GM18508 (cell line): Measurements from ENCODE around the gene SAMHD1.
"Not testable (repeated sequence)": the region's sequence is repeated elsewhere in the genome, so short reads cannot be mapped to it uniquely, and the experiment has no call there.

Experiments used
- ATAC-seq: cut with Tn5 transposase; IDR thresholded peaks from one replicate; pipeline ENCODE4 v1.9.1; 2021; ENCODE audit warnings: moderate number of reproducible peaks; ENCODE audit not compliant: insufficient read depth, unreplicated experiment

The SAMHD1 gene

DNA sequence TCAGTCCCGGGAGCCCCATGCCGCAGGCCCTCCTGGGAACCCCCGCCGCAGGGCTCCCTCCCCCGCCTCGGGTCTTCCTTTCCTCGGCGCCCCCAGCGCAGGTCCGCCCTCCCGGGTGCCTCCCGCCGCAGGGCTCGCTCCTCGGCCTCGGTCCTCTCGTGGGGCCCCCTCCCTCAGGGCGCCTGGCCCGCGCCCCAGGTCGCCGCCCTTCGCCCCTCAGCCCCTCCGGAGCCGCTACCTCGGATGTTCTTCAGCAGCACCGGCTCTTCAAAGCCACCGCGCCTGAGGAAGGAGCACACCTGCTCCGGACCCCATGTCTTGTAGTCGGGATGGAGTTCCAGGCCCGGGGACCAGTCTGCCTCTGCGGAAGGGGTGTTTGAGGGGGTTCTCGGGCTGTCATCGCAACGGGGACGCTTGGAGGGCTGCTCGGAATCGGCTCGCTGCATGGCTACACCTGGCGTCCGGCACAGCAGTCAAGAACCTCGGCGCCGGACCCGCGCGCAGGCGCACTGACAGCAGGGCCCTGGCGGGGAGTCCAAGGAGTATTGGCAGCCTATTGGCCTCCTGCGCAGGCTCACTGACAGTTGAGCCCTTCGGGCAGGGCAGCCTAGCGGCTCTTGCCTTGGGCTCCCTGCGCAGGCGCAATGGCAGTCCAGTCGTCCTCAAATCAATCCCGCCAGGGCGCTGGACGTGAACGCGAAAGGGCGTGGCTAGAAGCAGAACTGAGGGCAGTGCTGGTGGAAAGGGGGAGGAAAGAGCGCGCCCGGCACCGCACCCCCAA is at the start of gene SAMHD1:
Gene SAMHD1 (minus strand): TSS at position 511 of the 781 bp plus-strand sequence. CDS start 65 bp downstream, at position 446.
- ATAC-seq = peak; percentile 83

DNA sequence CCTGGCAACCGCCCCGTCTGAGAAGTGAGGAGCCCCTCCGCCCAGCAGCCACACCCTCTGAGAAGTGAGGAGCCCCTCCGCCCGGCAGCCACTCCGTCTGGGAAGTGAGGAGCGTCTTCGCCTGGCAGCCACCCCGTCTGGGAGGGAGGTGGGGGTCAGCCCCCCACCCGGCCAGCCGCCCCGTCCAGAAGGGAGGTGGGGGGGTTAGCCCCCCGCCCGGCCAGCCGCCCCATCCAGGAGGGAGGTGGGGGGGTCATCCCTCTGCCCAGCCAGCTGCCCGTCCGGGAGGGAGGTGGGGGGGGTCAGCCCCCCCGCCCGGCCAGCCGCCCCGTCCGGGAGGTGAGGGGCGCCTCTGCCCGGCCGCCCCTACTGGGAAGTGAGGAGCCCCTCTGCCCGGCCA is 48.7 kb upstream of the SAMHD1 start:
- not testable (repeated sequence) for ATAC-seq

DNA sequence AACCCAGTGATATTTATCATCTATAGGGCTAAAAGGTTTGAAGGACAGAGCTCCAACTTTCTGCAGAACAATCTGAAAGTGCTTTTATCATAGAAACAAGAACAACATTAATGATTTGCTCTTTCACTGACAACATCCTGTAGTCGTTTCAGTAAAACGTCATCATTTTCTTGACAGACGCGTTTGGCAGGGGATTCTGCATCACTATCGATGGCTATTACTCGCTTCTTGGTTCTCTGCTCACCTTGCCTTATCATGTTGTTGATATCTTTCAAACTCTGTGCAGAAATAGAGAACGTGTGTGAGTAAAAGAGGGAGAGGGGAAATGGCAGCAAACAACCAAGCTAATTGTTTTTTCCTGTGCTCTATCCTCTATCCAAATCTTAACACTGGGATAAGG is 47.1 kb upstream of the SAMHD1 start:
- ATAC-seq = no peak

DNA sequence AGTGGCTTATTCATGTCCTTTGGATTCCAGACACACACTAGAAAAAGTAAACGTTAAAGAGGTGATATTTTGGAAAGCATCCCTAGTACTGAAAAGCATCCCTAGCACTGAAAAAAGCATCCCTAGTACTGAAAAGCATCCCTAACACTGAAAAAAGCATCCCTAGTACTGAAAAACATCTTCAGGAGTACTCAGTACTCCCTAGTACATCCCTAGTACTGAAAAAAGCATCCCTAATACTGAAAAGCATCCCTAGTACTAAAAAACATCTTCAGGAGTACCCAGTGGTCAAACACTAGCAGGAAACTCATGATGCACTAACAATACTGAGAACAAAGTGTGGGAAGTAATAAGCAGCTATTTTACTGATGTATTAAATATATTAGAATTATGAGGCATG is 45.6 kb upstream of the SAMHD1 start:
- no peak for ATAC-seq

DNA sequence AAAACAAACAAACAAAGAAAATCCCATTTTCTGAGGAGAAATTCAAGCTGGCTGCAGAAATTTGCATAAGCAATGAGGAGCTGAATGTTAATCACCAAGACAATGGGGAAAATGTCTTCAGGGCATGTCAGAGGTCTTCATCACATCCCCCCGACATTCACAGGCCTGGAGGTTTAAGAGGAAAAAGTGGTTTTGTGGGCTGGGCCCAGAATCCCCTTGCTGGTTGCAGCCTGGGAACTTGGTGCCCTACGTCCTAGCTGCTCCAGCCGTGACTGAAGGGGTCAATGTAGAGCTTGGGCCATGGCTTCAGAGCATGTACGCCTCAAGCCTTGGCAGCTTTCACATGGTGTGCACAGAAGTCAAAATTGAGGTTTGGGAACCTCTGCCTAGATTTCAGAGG is 42.7 kb upstream of the SAMHD1 start:
- ATAC-seq = not testable (repeated sequence)

DNA sequence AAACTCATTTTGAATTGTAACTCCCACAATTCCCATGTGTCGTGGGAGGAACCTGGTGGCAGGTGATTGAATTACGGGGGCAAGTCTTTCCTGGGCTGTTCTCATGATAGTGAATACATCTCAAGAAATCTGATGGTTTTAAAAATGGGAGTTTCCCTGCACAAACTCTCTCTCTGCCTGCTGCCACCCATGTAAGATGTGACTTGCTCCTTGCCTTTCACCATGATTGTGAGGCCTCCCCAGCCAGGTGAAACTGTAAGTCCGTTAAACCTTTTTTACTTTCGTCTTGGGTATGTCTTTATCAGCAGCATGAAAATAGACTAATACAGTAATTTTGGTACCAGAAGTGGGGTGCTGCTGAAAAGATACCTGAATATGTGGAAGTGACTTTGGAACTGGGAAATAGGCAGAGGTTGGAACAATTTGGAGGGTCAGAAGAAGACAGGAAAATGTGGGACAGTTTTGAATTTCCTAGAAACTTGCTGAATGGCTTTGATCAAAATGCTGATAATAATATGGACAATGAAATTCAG is 41.4 kb upstream of the SAMHD1 start:
- ATAC-seq = no peak

DNA sequence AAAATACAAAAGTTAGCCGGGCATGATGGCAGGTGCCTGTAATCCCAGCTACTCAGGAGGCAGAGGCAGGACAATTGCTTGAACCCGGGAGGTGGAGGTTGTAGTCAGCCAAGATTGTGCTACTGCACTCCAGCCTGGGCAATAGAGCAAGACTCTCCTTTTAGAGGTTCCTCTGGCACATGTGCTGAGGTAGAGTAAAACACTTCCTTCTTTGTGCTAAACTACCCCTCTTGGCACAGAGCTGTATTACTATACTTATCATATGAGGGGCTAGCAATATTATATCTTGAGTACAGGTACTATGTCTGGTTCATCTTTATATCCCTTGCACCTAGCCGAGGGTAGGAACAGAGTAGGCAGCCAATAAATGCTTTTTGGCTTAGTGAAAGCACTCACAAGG is 40.2 kb upstream of the SAMHD1 start:
- ATAC-seq = no peak

DNA sequence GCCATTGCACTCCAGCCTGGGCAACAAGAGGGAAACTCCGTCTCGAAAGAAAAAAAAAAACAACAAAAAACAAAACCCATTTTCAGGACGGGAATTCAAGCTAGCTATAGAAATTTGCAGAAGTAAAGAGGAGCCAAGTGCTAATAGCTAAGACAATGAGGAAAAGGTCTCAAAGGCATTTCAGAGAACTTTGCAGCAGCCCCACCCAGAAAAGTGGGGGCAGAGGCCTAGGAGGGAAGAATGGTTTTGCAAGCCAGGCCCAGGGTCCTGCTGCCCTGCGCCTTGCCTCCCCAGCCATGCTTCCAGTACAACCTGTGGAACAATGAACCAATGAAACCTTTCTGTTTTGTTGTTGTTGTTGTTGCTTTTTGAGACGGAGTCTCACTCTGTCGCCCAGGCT is 38.3 kb upstream of the SAMHD1 start:
- ATAC-seq = no peak

DNA sequence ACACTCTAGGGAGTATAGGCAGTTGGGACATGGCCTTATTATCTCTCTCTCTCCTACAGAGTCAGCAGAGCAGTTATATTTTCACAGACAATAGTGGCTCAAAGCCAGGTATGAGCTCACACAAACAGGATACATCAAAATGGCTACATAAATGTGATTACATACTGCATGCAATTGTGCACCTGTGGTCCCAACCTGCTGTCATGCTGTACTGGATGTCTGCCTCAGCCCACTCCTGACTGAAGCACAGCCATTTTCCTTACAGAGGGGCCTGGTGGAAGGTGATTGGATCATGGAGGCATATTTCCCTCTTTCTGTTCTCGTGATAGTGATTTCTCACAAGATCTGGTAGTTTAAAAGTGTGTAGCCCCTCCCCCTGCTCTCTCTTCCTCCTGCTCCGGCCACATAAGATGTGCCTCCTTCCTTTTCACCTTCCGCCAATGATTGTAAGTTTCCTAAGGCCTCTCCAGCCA is 37.0 kb upstream of the SAMHD1 start:
- no peak for ATAC-seq

DNA sequence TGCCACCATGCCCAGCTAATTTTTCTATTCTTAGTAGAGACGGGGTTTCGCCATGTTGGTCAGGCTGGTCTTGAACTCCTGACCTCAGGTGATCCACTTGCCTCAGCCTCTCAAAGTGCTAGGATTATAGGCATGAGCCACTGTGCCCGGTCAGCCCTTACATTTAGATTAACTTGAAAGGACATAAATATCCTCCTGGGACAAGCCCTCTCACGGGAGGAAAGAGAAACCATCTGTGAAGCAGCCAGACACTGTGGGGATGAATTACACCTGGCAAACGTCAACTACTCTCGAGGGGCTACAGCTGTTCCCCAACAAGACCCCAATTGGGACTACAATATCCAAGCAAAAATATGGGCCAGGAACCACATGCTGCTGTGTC is 32.7 kb upstream of the SAMHD1 start:
- no peak for ATAC-seq

DNA sequence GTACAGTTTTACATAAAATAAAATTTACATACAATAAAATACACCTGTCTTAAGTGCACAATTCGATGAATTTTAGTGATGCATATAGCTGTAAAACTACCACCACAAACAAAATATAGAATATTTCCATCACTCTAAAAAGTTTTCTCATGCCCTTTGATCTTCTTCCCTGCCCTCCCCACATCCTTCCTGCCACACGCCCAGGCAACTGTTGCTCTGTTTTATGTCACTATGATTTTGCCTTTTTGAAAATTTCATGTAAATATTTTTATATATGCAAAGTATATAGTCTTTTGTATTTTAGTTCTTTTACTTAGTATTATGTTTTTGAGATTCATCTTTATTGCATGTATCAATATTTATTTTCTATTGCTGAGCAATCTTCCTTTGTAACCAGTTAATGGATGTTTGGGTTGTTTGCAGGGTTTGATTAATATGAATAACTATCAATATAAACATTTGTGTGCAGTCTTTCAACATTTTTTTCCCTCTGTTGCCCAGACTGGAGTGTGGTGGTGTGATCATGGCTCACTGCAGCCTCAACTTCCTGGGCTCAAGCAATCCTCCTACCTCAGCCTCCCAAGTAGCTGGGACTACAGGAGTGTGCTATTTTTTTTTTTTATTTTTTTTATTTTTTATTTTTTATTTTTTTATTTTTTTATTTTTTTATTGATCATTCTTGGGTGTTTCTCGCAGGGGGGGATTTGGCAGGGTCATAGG is 23.8 kb upstream of the SAMHD1 start:
- ATAC-seq = no peak

DNA sequence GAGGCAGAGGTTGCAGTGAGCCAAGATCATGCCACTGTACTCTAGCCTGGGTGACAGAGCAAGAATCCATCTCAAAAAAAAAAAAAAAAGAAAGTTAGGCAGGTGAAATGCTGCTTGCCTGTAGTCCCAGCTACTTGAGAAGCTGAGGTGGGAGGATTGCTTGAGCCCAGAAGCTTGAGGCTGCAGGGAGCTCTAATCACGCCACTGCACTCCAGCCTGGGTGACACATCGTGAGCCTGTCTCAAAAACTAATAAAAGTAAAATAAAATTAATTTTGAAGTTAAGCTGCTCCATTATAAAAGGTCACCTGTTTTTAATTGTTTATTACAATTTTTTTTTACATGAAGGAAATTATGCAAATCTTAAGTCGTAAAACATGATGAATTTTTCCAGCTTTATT is 23.2 kb upstream of the SAMHD1 start:
- ATAC-seq = no peak

DNA sequence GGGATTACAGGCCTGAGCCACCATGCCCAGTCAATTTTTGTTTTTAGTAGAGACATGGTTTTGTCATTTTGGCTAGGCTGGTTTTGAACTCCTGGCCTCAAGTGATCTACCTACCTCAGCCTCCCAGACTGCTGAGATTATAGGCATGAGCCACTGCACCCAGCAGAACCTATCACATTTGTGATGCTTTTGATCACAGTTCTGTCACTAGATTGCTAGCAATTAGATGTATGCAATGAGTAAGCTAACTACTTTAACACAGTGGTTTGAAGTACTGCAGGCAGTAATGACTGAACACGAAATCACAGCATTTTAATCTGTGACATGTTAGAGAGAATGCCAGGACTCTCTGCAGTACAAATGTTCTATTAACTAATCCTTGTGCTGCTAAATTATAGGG is 19.6 kb upstream of the SAMHD1 start:
- no peak for ATAC-seq

DNA sequence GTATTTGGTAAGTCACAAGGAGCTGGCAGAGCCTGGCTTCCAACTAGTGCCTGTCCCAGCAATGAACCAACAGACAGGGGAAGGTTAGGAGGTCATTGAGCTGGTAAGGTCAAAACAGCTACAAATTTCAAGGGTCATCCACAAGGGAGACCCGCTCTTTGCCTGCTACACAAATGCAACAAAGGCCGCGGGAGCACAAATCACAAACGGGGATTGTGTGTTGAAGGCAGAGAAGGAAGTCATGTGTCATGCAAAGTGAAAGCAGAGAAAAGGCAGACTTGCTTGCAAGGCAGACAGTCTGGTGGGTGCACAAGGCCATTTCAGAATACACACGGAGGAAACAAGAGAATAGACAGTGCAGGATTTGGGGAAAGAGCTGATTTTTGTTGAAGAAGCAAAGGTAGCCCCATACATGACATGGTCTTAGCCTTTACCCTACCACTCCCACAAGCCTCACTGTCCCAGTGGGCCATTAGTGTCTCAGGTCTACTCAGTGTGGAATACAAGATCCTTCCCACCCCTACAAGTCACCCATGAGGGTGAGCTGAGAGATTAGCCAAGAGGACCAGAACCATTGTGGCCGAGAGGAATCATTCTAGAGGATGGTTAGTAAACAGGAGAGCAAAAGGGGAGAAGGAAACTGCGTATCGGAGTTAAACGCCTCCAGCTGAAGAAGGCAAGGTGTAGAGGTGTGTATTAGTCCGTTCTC is 18.1 kb upstream of the SAMHD1 start:
- ATAC-seq = no peak

DNA sequence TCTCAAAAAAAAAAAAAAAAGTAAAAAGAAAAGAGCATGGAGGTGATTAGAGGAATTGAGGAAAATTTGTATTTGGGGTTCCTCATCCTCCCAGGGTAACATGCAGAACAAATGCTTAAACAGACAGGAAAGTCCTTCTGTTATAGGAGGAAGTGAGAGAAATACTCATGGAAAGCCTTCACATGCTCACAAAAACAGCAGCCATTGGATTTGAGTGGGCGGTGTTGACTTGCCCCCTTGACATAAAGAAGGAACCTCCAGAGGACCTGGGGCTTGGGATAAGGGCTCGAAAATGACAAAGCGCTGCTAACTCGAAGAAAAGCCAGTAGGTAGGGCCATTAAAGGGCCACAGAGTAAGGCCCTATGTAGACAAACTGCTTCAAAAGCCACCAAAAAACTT is 17.5 kb upstream of the SAMHD1 start:
- no peak for ATAC-seq

DNA sequence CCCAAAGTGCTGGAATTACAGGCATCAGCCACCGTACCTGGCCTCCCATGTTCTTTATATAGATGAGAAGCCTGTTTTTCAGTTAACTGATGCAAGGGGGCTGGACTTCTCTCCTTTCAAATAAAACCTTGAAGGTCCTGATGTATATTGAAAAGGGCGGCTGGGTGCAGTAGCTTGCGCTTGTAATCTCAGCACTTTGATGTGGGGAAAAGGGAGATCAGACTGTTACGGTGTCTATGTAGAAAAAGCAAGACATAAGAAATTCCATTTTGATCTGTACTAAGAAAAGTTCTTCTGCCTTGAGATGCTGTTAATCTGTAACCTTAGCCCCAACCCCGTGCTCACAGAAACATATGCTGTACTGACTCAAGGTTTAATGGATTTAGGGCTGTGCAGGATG is 16.1 kb upstream of the SAMHD1 start:
- no peak for ATAC-seq

DNA sequence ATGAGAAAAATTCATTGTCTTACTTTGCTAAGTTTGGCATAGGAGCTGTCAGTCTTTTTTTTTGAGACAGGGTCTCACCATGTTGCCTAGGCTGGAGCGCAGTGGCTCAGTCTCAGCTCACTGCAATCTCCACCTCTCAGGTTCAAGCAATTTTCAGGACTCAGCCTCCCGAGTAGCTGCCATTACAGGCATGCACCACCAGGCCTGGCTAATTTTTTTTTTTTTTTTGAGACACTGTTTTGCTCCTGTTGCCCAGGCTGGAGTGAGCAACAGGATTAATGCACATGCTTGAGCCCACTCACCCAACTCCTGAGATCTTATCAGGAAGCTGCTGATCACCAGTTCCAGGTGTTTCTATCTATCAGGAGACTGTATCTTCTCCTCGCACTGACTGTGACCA is 15.5 kb upstream of the SAMHD1 start:
- not testable (repeated sequence) for ATAC-seq

DNA sequence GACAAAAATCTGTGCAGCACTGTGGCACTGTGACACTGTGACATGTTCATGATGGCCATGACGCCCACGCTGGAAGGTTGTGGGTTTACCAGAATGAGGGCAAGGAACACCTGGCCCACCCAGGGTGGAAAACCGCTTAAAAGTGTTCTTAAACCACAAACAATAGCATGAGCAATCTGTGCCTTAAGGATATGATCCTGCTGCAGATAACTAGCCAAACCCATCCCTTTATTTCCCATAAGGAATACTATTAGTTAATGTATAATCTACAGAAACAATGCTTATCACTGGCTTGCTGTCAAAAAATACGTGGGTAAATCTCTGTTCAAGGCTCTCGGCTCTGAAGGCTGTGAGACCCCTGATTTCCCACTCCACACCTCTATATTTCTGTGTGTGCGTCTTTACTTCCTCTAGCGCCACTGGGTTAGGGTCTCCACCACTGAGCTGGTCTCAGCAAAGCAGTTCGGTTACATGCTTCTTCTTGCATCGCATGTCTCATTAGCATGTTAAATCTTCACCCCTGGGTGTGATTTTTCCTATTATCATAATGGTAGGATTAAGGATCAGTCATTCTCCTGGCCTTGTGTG is 10.9 kb upstream of the SAMHD1 start:
- ATAC-seq = not testable (repeated sequence)

DNA sequence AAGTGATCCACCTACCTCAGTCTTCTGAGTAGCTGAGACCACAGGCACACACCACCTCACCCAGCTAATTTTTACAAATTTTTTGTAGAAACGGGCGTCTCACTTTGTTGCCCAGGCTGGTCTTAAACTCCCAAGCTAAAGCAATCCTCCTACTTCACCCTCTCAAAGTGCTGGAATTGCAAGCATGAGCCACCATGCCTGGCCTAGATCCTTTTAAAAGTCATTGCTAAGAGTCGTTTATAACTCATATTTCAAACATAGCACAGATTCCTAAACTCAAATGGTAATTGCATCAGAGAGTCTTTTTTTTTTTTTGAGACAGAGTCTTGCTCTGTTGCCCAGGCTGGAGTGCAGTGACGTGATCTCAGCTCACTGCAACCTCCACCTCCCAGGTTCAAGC is 7.7 kb upstream of the SAMHD1 start:
- no peak for ATAC-seq

DNA sequence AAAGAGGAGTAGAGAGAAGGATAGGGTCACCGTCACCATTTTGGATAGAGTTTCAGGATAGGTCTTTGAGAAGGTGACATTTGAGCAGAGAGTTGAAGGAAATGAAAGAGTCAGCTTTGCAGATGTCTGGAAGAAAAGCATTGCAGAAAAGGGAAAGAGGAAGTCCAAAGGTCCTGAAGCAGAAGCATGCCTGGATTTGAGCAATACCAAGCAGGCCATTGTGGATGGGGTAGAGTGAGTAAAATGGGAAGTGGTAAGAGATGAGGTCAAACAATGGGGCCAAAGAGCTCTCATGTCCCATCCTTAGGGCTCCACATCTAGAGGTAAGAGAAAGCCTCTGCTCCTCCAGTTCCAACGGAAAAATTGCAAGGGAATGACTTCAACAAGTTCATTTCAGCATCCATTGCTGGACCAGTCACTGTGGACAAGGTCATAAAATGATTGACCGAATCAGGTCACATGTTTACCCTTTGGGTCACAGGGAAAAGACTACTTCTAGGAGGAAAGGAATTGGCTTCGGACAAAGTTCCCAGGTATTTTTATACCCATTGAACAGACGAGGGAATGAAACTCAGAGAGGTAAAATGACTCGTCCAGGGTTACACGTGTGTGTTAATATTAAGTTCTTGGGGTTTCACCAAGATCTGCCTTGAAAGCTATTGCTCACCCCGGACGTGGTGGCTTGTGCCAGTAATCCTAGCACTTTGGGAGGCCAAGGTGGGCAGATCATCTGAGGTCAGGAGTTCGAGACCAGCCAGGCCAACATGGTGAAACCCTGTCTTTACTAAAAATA is 6.6 kb upstream of the SAMHD1 start:
- ATAC-seq = no peak
